Loucy (cell line): ENCODE data around the gene IQSEC1.

Experiments
- CTCF ChIP-seq: fragments of 200-600 bp; sonication (generic); conservative IDR thresholded peaks from 2 replicates; pipeline ENCODE4 v1.5.1; 2014; ENCODE audit warnings: mild to moderate bottlenecking, antibody characterized with exemption, low read length
- EZH2phosphoT487 ChIP-seq: fragments of 200-600 bp; IDR thresholded peaks from 2 replicates; pipeline ENCODE4 v1.6.1; 2018; ENCODE audit warnings: antibody characterized with exemption, mild to moderate bottlenecking, moderate library complexity, borderline replicate concordance

- TF ChIP-seq CTCF (no peak), EZH2phosphoT487 (no peak)
These were observed 5.5 kb downstream of the IQSEC1 start for GRCh38 chr3:13067778-13068177.
